Endothelial cell of umbilical vein (primary cell): ENCODE data around the gene SLC25A27. TPM values are rescaled to one million over a fixed set of nuclear protein-coding genes. Genes with fewer than 3 reads are reported as not detected.

Source experiments
- BruUV-seq: library from RNA; stranded (reverse); fragments of 400-500 nt; replicated peaks from 2 replicates; lab custom pipeline; 2021; lab: Mats Ljungman, UMichigan
- CTCF ChIA-PET: fragments of 300-600, 350-600 bp; sonication (Branson Sonifier 250); formaldehyde crosslinking; loops from one replicate; lab custom pipeline; 2021; ENCODE audit warnings: antibody characterized with exemption, inconsistent platforms; lab: Charles Lee
- POLR2A ChIA-PET: fragments of 300-600, 350-600 bp; sonication (Branson Sonifier 250); formaldehyde crosslinking; loops from one replicate; lab custom pipeline; 2021; ENCODE audit warnings: antibody characterized with exemption, inconsistent platforms; lab: Charles Lee
- DNase-seq: peaks from one replicate; pipeline ENCODE4 v3.0.0-alpha.2; 2011; ENCODE audit warnings: low read depth, low spot score
- FAIRE-seq: peaks from 2 replicates; lab custom pipeline; 2011; peaks lifted over from hg19 to GRCh38; lab: Jason Lieb, UNC
- H2AFZ ChIP-seq: 2 replicates; pipeline ENCODE4 v1.6.0; 2012; ENCODE audit warnings: low read depth, low read length, control low read depth, inconsistent platforms
- H3K27ac ChIP-seq: 2 replicates; pipeline ENCODE4 v1.5.1; 2011; ENCODE audit warnings: low read depth, mild to moderate bottlenecking, control low read depth, low read length, moderate library complexity; ENCODE audit not compliant: insufficient read depth
- H3K27me3 ChIP-seq, 2 experiments: 2 replicates each; pipeline versions ENCODE4 v1.6.0 to v1.6.1; 2011; ENCODE audit warnings: low read length in 2 of 2, mixed read lengths in 1 of 2; ENCODE audit not compliant: control insufficient read depth in 2 of 2, insufficient read depth in 2 of 2
- H3K36me3 ChIP-seq, 2 experiments: 2 replicates in 1 of 2; 3 replicates in 1 of 2; pipeline ENCODE4 v1.5.1; 2011; ENCODE audit warnings: low read length in 2 of 2, mild to moderate bottlenecking in 1 of 2, moderate library complexity in 1 of 2; ENCODE audit not compliant: control insufficient read depth in 2 of 2, insufficient read depth in 2 of 2; ENCODE audit errors: extremely low read depth in 1 of 2
- H3K4me1 ChIP-seq: 3 replicates; pipeline ENCODE4 v1.5.1; 2011; ENCODE audit warnings: mild to moderate bottlenecking, low read length; ENCODE audit not compliant: control insufficient read depth, insufficient read depth; ENCODE audit errors: extremely low read depth
- H3K4me2 ChIP-seq: 2 replicates; pipeline ENCODE4 v1.6.1; 2011; ENCODE audit warnings: low read length, control low read depth, mixed read lengths; ENCODE audit not compliant: insufficient read depth
- H3K4me3 ChIP-seq, 3 experiments: fragments of 200-600 bp in 1 of 3; sonication (generic), shearing (Covaris generic) in 1 of 3; replicated peaks in 1 of 3; 2 replicates each; pipeline ENCODE4 v1.5.1; 2011 to 2016; ENCODE audit warnings: control low read depth in 3 of 3, low read length in 3 of 3, mild to moderate bottlenecking in 2 of 3, inconsistent platforms in 1 of 3, low read depth in 1 of 3, moderate library complexity in 1 of 3; ENCODE audit not compliant: insufficient read depth in 1 of 3
- H3K79me2 ChIP-seq: 2 replicates; pipeline ENCODE4 v1.6.0; 2012; ENCODE audit warnings: low read length, inconsistent platforms; ENCODE audit not compliant: control insufficient read depth, insufficient read depth
- H3K9ac ChIP-seq: replicated peaks from 2 replicates; pipeline ENCODE3; 2011; ENCODE audit warnings: low read length, control low read depth; ENCODE audit not compliant: insufficient read depth; ENCODE audit errors: extremely low read depth
- H3K9me1 ChIP-seq: replicated peaks from 3 replicates; pipeline ENCODE4 v1.6.0; 2011; ENCODE audit warnings: mild to moderate bottlenecking, low read length; ENCODE audit not compliant: control insufficient read depth, insufficient read depth; ENCODE audit errors: extremely low read depth
- H3K9me3 ChIP-seq: replicated peaks from 2 replicates; pipeline ENCODE4 v1.5.1; 2012; ENCODE audit warnings: low read length, inconsistent platforms; ENCODE audit not compliant: control insufficient read depth, insufficient read depth
- H4K20me1 ChIP-seq: replicated peaks from 2 replicates; pipeline ENCODE3; 2011; ENCODE audit warnings: mild to moderate bottlenecking, low read length; ENCODE audit not compliant: control insufficient read depth, insufficient read depth; ENCODE audit errors: extremely low read depth
- CTCF ChIP-seq, 2 donors: IDR thresholded peaks; 1 replicate in 1 of 2; 2 replicates in 1 of 2; pipeline ENCODE4 v1.5.1; 2011; ENCODE audit warnings: low read length in 2 of 2, mild to moderate bottlenecking in 2 of 2, moderate library complexity in 2 of 2, control low read depth in 1 of 2, inconsistent platforms in 1 of 2, low read depth in 1 of 2; ENCODE audit not compliant: insufficient read depth in 1 of 2; ENCODE audit errors: extremely low read depth in 1 of 2
- EZH2 ChIP-seq: IDR thresholded peaks from 2 replicates; pipeline ENCODE4 v1.6.1; 2012; ENCODE audit warnings: borderline replicate concordance, low read depth, mild to moderate bottlenecking, moderate library complexity, low read length, inconsistent platforms; ENCODE audit not compliant: severe bottlenecking
- FOS ChIP-seq: IDR thresholded peaks from 2 replicates; pipeline ENCODE4 v1.6.1; 2011; ENCODE audit warnings: mild to moderate bottlenecking, low read length, moderate library complexity, borderline replicate concordance; ENCODE audit not compliant: insufficient read depth
- GATA2 ChIP-seq: IDR thresholded peaks from 2 replicates; pipeline ENCODE4 v1.7.0; 2011; ENCODE audit warnings: low read depth, mild to moderate bottlenecking, moderate library complexity, mixed read lengths, low read length; ENCODE audit not compliant: insufficient read length, insufficient read depth
- JUN ChIP-seq: IDR thresholded peaks from 2 replicates; pipeline ENCODE4 v1.6.1; 2011; ENCODE audit warnings: borderline replicate concordance, low read depth; ENCODE audit not compliant: insufficient read length, insufficient read depth
- MAX ChIP-seq: IDR thresholded peaks from 2 replicates; pipeline ENCODE4 v1.6.1; 2011; ENCODE audit not compliant: insufficient read depth, insufficient read length
- MYC ChIP-seq: IDR thresholded peaks from one replicate; pipeline ENCODE4 v1.6.1; 2011; ENCODE audit warnings: mild to moderate bottlenecking, low read depth, low read length
- POLR2A ChIP-seq: IDR thresholded peaks from 2 replicates; pipeline ENCODE4 v1.6.1; 2012; ENCODE audit warnings: low read depth, mild to moderate bottlenecking, control low read depth, low read length
- POLR2AphosphoS5 ChIP-seq: IDR thresholded peaks from 2 replicates; pipeline ENCODE4 v1.6.1; 2012; ENCODE audit warnings: low read depth, mild to moderate bottlenecking, control low read depth, low read length, moderate library complexity; ENCODE audit not compliant: insufficient read depth
- dilution Hi-C: fragments of 300-500 bp; cut with MboI; formaldehyde crosslinking; loops from one replicate; pipeline ENCODE4 v1.15.0; 2019; ENCODE audit warnings: low sequenced_read_pairs; ENCODE audit not compliant: extremely low pct_ligation_motif_present
- intact Hi-C: fragments of 100-400 bp; cut with micrococcal nuclease; formaldehyde crosslinking; loops from one replicate; pipeline ENCODE4 v1.10.0; 2022
- polyA plus RNA-seq, 4 experiments: library from polyadenylated mRNA; depleted of rRNA in 3 of 4; stranded (reverse) in 3 of 4; unstranded in 1 of 4; fragments of >200 nt; gene quantifications; 2 replicates each; pipeline versions ENCODE4 v1.2.1 to v1.2.3, GENCODE V29; 2011 to 2012; ENCODE audit warnings: missing spikeins in 1 of 4
- total RNA-seq: library from RNA; stranded (reverse); gene quantifications from 2 replicates; pipeline ENCODE4 v1.2.3, GENCODE V29; 2021

SLC25A27 gene
- total and polyA plus RNA-seq, 2 donors (not counting 3 experiments of a cell fraction or from before 2014, with no cell fraction given) = 3.3 to 4.0 TPM

- Histone ChIP-seq H3K79me2 (no peaks in the 10 kb centered on the region), H3K9me3 (no peaks in the 10 kb centered on the region), H3K4me2 (no peak overlapping the region), H3K9me1 (no peaks in the 10 kb centered on the region), H3K36me3 (no peaks in the 10 kb centered on the region), H3K4me1 (no peaks in the 10 kb centered on the region), H2AFZ (no peak overlapping the region), H4K20me1 (no peaks in the 10 kb centered on the region), H3K27me3 (no peaks in the 10 kb centered on the region), H3K27ac (no peak overlapping the region), H3K4me3 (no peak overlapping the region), H3K9ac (no peak overlapping the region)
- no peak for FAIRE-seq
- ChIA-PET POLR2A (no interaction called here), CTCF (no interaction called here)
- BruUV-seq = no TSS peak
- no peak for TF ChIP-seq MAX
- TF ChIP-seq POLR2AphosphoS5 = no peak
- no peak for TF ChIP-seq EZH2
- TF ChIP-seq CTCF (IDR thresholded peaks at IDR 0.05; ENCODE audit: extremely low read depth in 1 of 2, insufficient read depth in 1 of 2, low read depth in 1 of 2, low read length in 2 of 2) = no peak
- no peak for TF ChIP-seq JUN
- no peak for TF ChIP-seq FOS
- no peak for TF ChIP-seq MYC
- TF ChIP-seq GATA2 = no peak
- no peak for TF ChIP-seq POLR2A
- DNase-seq = no peak
- intact Hi-C loops = no loop called here
- dilution Hi-C loops = no loop called here
Observed at GRCh38 chr6:46632053-46632452, 20.7 kb upstream of the SLC25A27 start.
